Thyroid gland (tissue), 4 donors: ENCODE results near the gene PPP2R2C.

Experiments
- CTCF ChIP-seq, 6 experiments: fragments of 200-600 bp in 3 of 6; fragments of 450-650 bp in 3 of 6; sonication (generic) in 3 of 6; IDR thresholded peaks; one replicate each; pipeline ENCODE4 v1.5.1; 2016 to 2019; ENCODE audit warnings: antibody characterized with exemption in 6 of 6, mild to moderate bottlenecking in 2 of 6, inconsistent platforms in 1 of 6, moderate library complexity in 1 of 6
- POLR2A ChIP-seq, 2 donors: fragments of 450-650 bp; IDR thresholded peaks; one replicate each; pipeline ENCODE4 v1.6.1; 2017; ENCODE audit warnings: antibody characterized with exemption in 2 of 2, mild to moderate bottlenecking in 2 of 2, moderate library complexity in 1 of 2

- TF ChIP-seq CTCF (IDR thresholded peaks at IDR 0.05) (no peak), POLR2A (IDR thresholded peaks at IDR 0.05) (no peak)
Measured at GRCh38 chr4:6473264-6474052, 1.0 kb upstream of the PPP2R2C start.
